Lower leg skin (tissue), 3 donors: ENCODE results near the gene TUBAL3.

ENCODE experiments used
- POLR2A ChIP-seq, 2 donors: fragments of 450-650 bp; IDR thresholded peaks; one replicate each; pipeline ENCODE4 v1.6.1; 2016 to 2017; ENCODE audit warnings: antibody characterized with exemption in 2 of 2, mild to moderate bottlenecking in 1 of 2, moderate library complexity in 1 of 2
- TF ChIP-seq, protein P1 (sequence below), 3 donors: fragments of 450-650 bp; IDR thresholded peaks; one replicate each; pipeline ENCODE4 v1.5.1; 2016; ENCODE audit warnings: antibody characterized with exemption in 3 of 3, mild to moderate bottlenecking in 3 of 3, moderate library complexity in 2 of 3

DNA sequence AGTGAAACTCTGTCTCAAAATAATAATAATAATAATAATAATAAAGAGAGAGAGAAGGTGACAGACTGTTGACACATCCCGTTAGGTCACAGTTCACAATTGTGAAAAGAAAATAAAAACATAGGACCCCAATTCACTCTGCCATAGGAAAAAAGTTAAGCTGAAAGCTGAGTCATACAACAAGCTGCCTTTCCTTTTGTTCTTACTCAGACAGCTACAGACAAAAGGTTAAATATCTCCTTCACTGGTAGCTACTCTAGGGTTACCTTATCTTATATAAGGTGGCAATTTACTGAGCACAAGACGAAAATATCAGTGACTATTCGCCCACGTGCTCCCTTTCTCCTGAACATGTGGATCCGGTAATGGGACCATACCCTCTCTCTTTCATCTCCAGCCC lies 17.5 kb downstream of the TUBAL3 start:
- TF ChIP-seq, protein P1, sequence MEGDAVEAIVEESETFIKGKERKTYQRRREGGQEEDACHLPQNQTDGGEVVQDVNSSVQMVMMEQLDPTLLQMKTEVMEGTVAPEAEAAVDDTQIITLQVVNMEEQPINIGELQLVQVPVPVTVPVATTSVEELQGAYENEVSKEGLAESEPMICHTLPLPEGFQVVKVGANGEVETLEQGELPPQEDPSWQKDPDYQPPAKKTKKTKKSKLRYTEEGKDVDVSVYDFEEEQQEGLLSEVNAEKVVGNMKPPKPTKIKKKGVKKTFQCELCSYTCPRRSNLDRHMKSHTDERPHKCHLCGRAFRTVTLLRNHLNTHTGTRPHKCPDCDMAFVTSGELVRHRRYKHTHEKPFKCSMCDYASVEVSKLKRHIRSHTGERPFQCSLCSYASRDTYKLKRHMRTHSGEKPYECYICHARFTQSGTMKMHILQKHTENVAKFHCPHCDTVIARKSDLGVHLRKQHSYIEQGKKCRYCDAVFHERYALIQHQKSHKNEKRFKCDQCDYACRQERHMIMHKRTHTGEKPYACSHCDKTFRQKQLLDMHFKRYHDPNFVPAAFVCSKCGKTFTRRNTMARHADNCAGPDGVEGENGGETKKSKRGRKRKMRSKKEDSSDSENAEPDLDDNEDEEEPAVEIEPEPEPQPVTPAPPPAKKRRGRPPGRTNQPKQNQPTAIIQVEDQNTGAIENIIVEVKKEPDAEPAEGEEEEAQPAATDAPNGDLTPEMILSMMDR (IDR thresholded peaks at IDR 0.05), result no peak
- TF ChIP-seq POLR2A (IDR thresholded peaks at IDR 0.05), result no peak
